Nephron progenitor cell (in vitro differentiated cells): Measurements from ENCODE around the gene MSLN.

Experiments used
- DNase-seq: peaks from one replicate; pipeline ENCODE4 v3.0.0; 2021
- H3K27ac Mint-ChIP-seq: 2 replicates; pipeline ENCODE4 v1.8.0; 2021; ENCODE audit warnings: mild to moderate bottlenecking, moderate library complexity, mixed read lengths
- H3K27me3 Mint-ChIP-seq: 2 replicates; pipeline ENCODE4 v1.8.0; 2021; ENCODE audit warnings: mild to moderate bottlenecking, low read depth, mixed read lengths; ENCODE audit not compliant: poor library complexity
- H3K36me3 Mint-ChIP-seq: 2 replicates; pipeline ENCODE4 v1.8.0; 2021; ENCODE audit warnings: low read depth, mixed read lengths
- H3K4me1 Mint-ChIP-seq: 2 replicates; pipeline ENCODE4 v1.8.0; 2021; ENCODE audit warnings: mixed read lengths
- H3K4me3 Mint-ChIP-seq: 2 replicates; pipeline ENCODE4 v1.8.0; 2021; ENCODE audit warnings: mild to moderate bottlenecking, moderate library complexity, mixed read lengths
- H3K9me3 Mint-ChIP-seq: 2 replicates; pipeline ENCODE4 v1.8.0; 2021; ENCODE audit warnings: mild to moderate bottlenecking, moderate library complexity, mixed read lengths
- CTCF ChIP-seq: fragments of 200-600 bp; sonication (generic); IDR thresholded peaks from 2 replicates; pipeline ENCODE4 v1.5.0; 2021; ENCODE audit warnings: antibody characterized with exemption

MSLN gene

GRCh38 chr16:768428-768827 is 7.9 kb downstream of the MSLN start:
- Mint-ChIP-seq H3K27me3 (no peaks in the 10 kb centered on the region), H3K4me1 (peaks cover 10% of the 10 kb centered on the region), H3K27ac (no peak overlapping the region), H3K36me3 (no peaks in the 10 kb centered on the region), H3K4me3 (no peak overlapping the region), H3K9me3 (no peaks in the 10 kb centered on the region)
- no peak for TF ChIP-seq CTCF
- no peak for DNase-seq

- H3K27ac Mint-ChIP-seq, result no peak overlapping the region
- no peak overlapping the region for H3K4me3 Mint-ChIP-seq
- H3K36me3 Mint-ChIP-seq, result no peaks in the 10 kb centered on the region
- no peaks in the 10 kb centered on the region for H3K9me3 Mint-ChIP-seq
- H3K4me1 Mint-ChIP-seq, result peaks cover 10% of the 10 kb centered on the region
- DNase-seq, result no peak
- H3K27me3 Mint-ChIP-seq, result no peaks in the 10 kb centered on the region
- TF ChIP-seq CTCF, result no peak
Measured at GRCh38 chr16:769184-769784, 8.8 kb downstream of the MSLN start.

- Mint-ChIP-seq H3K27ac (no peak overlapping the region), H3K4me3 (no peak overlapping the region), H3K9me3 (no peaks in the 10 kb centered on the region), H3K4me1 (peaks cover 10% of the 10 kb centered on the region), H3K27me3 (no peaks in the 10 kb centered on the region), H3K36me3 (no peaks in the 10 kb centered on the region)
- DNase-seq, result no peak
- no peak for TF ChIP-seq CTCF
Measured at GRCh38 chr16:769934-770333, 9.4 kb downstream of the MSLN start.

GRCh38 chr16:770411-770810 is 9.9 kb downstream of the MSLN start:
- H3K9me3 Mint-ChIP-seq, result no peaks in the 10 kb centered on the region
- no peak for TF ChIP-seq CTCF
- H3K27me3 Mint-ChIP-seq, result no peaks in the 10 kb centered on the region

GRCh38 chr16:772959-773358 is 12.4 kb downstream of the MSLN start:
- no peak for DNase-seq

More at GRCh38 chr16:770411-770810, 9.9 kb downstream of the MSLN start:
- Mint-ChIP-seq H3K4me3 (no peak overlapping the region), H3K36me3 (no peaks in the 10 kb centered on the region), H3K27ac (no peak overlapping the region), H3K4me1 (peaks cover 10% of the 10 kb centered on the region)
- no peak for DNase-seq

More at GRCh38 chr16:772959-773358, 12.4 kb downstream of the MSLN start:
- H3K27me3 Mint-ChIP-seq, result peaks cover 3% of the 10 kb centered on the region
- no peak for TF ChIP-seq CTCF
- H3K4me1 Mint-ChIP-seq, result peaks cover 11% of the 10 kb centered on the region
- H3K9me3 Mint-ChIP-seq, result no peaks in the 10 kb centered on the region
- no peak overlapping the region for H3K4me3 Mint-ChIP-seq
- H3K36me3 Mint-ChIP-seq, result no peaks in the 10 kb centered on the region
- no peak overlapping the region for H3K27ac Mint-ChIP-seq
